Measurements from ENCODE around the gene AP4S1.

The AP4S1 gene

DNA sequence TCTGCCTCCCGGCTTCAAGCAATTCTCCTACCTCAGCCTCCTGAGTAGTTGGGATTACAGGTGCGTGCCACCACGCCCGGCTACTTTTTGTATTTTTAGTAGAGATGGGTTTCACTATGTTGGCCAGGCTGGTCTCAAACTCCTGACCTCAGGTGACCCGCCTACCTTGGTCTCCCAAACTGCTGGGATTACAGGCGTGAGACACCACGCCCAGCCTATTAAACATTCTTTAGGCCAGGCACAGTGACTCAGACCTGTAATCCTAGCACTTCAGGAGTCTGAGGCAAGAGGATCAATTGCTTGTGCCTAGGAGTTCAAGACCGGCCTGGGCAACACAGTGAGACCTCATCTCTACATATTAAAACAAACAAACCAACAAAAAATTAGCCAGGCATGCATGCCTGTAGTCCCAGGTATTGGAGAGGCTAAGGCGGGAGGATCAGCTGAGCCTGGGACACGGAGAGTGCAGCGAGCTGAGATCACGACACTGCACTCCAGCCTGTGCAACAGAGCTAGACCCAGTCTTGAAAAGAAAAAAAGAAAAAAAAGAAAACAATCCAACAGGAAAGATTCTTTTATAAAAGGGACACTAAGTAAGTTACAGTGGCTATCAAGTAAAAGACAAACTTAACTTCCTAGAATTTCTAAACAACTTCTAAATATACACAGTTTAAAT is 111.9 kb downstream of the AP4S1 start:
- DNase-seq (ENCODE audit: low spot score), result no peak

DNA sequence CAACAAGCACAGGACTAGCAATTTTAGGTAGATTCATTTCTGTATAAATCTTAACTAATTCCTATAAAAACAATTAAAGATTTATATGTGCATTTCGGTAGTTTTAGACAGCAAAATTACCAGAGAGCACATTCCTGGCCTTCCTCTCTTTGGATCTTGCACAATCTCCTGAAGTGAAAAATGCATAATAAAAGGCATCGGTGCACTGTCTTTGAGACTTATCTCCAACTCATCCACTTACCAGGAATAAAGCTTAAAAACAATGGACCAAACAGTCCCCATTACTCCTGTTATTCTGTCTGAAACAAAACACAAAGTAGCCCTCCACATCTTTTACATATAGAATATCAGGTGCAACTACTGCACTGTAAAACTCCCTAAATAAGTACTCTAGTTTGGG is 112.9 kb downstream of the AP4S1 start:
- no peak for DNase-seq (ENCODE audit: low spot score)

DNA sequence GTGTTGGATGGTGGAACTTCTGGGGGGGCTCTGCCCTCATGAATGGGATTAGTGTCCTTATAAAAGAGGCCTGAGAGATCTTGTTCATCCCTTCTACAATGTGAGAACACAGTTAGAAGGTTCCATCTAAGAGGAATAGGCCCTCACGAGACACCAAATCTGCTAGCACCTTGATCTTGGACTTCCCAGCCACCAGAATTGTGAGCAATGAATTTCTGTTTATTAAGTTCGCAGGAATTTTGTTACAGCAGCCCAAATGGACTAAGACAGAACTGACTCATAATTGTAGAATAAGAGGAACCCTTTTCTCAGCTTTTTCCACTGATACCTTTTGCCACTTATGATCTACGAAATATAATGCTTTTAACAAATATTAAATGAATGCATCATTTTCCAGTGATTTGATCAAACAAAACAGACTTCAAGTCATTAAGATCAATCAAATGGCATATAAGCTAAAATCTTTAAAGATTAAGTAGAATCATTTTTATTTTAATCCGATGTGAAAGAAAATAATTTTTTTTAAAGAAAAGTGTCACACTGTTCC is 113.9 kb downstream of the AP4S1 start:
- DNase-seq (ENCODE audit: low spot score), result no peak

DNA sequence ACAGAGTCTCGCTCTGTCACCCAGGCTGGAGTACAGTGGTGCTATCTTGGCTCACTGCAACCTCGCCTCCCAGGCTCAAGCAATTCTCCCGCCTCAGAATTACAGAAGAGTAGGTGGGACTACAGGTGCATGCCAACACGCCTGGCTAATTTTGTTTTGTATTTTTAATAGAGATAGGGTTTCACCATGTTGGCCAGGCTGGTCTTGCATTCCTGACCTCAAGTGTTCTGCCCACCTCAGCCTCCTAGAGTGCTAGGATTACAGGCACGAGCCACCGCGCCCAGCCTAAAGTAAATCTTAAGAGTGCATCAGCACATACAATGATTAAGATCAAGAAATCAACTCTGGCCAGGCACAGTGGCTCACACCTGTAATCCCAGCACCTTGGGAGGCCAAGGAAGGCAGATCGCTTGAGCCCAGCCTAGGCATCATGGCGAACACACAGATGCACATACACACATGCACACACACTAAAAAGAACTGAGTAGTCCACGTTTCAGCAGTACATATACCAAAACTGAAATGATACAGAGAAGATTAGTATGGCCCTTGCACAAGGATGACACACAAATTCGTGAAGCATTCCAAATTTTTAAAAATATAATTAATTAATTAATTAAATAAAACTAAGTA is 117.1 kb downstream of the AP4S1 start:
- no peak for DNase-seq (ENCODE audit: low spot score)

Measured in AG08395 (cell line).